ENCODE measurements around the gene HTRA3.

DNA sequence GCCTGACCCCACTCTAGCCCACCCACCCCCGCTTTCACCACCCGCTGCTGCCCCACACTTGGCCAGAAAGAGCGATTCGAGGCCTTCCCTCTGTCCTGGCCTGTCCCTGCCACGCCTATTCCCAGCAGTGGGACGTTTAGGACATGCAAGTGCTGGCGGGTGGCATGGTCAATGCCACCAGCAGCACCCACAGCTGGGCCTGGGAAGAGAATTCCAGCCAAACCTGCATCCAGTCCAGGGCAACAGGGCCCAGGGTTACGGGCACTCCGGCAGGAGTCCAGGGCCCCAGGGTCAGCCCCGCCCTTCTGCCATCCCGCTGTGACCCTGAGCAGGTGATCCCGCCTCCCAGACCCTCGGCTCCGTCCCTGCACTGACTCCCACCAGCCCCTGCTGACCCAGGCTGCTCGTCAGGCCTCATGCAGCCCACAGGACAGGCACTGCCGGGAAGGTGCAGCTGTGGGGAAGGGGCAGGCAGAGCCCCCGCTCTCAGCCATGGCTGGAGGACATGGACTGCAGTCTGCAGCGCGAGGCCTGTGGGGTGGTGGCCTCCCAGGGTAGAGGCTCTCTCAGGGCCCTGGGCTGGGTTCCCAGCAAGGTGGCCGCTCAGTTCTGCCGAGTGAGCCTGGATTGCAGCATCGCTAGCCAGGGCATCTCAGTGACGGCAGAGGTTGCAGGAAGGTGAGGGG lies 6.8 kb upstream of the HTRA3 start:
- TF ChIP-seq, protein P1, sequence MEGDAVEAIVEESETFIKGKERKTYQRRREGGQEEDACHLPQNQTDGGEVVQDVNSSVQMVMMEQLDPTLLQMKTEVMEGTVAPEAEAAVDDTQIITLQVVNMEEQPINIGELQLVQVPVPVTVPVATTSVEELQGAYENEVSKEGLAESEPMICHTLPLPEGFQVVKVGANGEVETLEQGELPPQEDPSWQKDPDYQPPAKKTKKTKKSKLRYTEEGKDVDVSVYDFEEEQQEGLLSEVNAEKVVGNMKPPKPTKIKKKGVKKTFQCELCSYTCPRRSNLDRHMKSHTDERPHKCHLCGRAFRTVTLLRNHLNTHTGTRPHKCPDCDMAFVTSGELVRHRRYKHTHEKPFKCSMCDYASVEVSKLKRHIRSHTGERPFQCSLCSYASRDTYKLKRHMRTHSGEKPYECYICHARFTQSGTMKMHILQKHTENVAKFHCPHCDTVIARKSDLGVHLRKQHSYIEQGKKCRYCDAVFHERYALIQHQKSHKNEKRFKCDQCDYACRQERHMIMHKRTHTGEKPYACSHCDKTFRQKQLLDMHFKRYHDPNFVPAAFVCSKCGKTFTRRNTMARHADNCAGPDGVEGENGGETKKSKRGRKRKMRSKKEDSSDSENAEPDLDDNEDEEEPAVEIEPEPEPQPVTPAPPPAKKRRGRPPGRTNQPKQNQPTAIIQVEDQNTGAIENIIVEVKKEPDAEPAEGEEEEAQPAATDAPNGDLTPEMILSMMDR (conservative IDR thresholded peaks at IDR 0.05; ENCODE audit: low read depth, low read length), result no peak
- TF ChIP-seq EZH2 (IDR thresholded peaks at IDR 0.05; ENCODE audit: borderline replicate concordance, low read depth, low read length, poor library complexity, severe bottlenecking), result no peak
